Natural killer cell (primary cell): ENCODE data around the gene ELOVL4. TPM values are rescaled to one million over a fixed set of nuclear protein-coding genes. Genes with fewer than 3 reads are reported as not detected.

Experiments used
- ATAC-seq, 3 donors: fragments of 150-1000 bp in 2 of 3; fragments of 200-7000 bp in 1 of 3; cut with Tn5 transposase; 1 replicate in 1 of 3; 2 replicates in 2 of 3; pipeline ENCODE4 v1.10.0; 2021; ENCODE audit warnings: mild to moderate bottlenecking in 2 of 3, moderate library complexity in 2 of 3
- DNase-seq, 2 donors: peaks; one replicate each; pipeline versions ENCODE4 v3.0.0 to v3.0.0-alpha.2; 2013 to 2021; ENCODE audit warnings: mixed read lengths in 1 of 2
- H3K27ac ChIP-seq: one replicate; pipeline ENCODE4 v1.5.1; 2013; ENCODE audit warnings: mild to moderate bottlenecking, low read length
- H3K27me3 ChIP-seq: one replicate; pipeline ENCODE4 v1.6.1; 2013; ENCODE audit warnings: low read length; ENCODE audit not compliant: control insufficient read depth, insufficient read depth
- H3K36me3 ChIP-seq: one replicate; pipeline ENCODE4 v1.6.1; 2013; ENCODE audit warnings: low read length; ENCODE audit not compliant: control insufficient read depth, insufficient read depth
- H3K4me1 ChIP-seq: one replicate; pipeline ENCODE4 v1.6.1; 2013; ENCODE audit warnings: low read length; ENCODE audit not compliant: control insufficient read depth, insufficient read depth
- H3K4me3 ChIP-seq: one replicate; pipeline ENCODE4 v1.5.1; 2013; ENCODE audit warnings: low read length
- H3K9me3 ChIP-seq: one replicate; pipeline ENCODE4 v1.6.1; 2013; ENCODE audit warnings: low read length; ENCODE audit not compliant: control insufficient read depth, insufficient read depth
- H3K27ac Mint-ChIP-seq, 2 donors: one replicate each; pipeline ENCODE4 v1.8.0; 2022; ENCODE audit warnings: mild to moderate bottlenecking in 2 of 2, mixed read lengths in 2 of 2, moderate library complexity in 1 of 2
- H3K27me3 Mint-ChIP-seq, 2 donors: one replicate each; pipeline ENCODE4 v1.8.0; 2022; ENCODE audit warnings: low read depth in 2 of 2, mixed read lengths in 2 of 2
- H3K36me3 Mint-ChIP-seq: one replicate; pipeline ENCODE4 v1.8.0; 2022; ENCODE audit warnings: mixed read lengths
- H3K4me1 Mint-ChIP-seq, 2 donors: one replicate each; pipeline ENCODE4 v1.8.0; 2022; ENCODE audit warnings: mixed read lengths in 2 of 2
- H3K4me3 Mint-ChIP-seq: one replicate; pipeline ENCODE4 v1.8.0; 2022; ENCODE audit warnings: mild to moderate bottlenecking, moderate library complexity, mixed read lengths
- H3K9me3 Mint-ChIP-seq, 2 donors: one replicate each; pipeline ENCODE4 v1.8.0; 2022; ENCODE audit warnings: mixed read lengths in 2 of 2
- CTCF ChIP-seq: fragments of 200-600 bp; IDR thresholded peaks from one replicate; pipeline ENCODE4 v1.8.0; 2022; ENCODE audit warnings: antibody characterized with exemption
- WGBS: methylation state at CpG from one replicate; pipeline ENCODE4 v1.1.7; 2013; ENCODE audit warnings: missing lambda C conversion rate; ENCODE audit not compliant: insufficient coverage; 5-methylcytosine and 5-hydroxymethylcytosine counted together
- intact Hi-C: fragments of 100-400 bp; cut with micrococcal nuclease; formaldehyde crosslinking; loops from one replicate; pipeline ENCODE4 v1.14.2; 2022
- total RNA-seq, 4 donors: library from RNA; stranded (reverse); fragments of 120-200 nt in 1 of 4; gene quantifications; one replicate each; pipeline versions ENCODE4 v1.2.3 to v1.2.4, GENCODE V29; 2013 to 2022

The ELOVL4 gene
- total RNA-seq, 3 donors from 2014 or later (not counting 1 experiment from before 2014, with no cell fraction given), result not detected

- Histone ChIP-seq H3K36me3 (no peaks in the 10 kb centered on the region), H3K27ac (no peak overlapping the region), H3K27me3 (no peaks in the 10 kb centered on the region), H3K4me3 (no peak overlapping the region), H3K9me3 (no peaks in the 10 kb centered on the region), H3K4me1 (no peaks in the 10 kb centered on the region)
- H3K4me3 Mint-ChIP-seq, result no peak overlapping the region
- intact Hi-C loops, result loop anchor here (1.0 kb wide), 1 partner anchor 90 kb away; no protein-coding TSS in a partner anchor
- no peaks in the 10 kb centered on the region for H3K9me3 Mint-ChIP-seq
- H3K36me3 Mint-ChIP-seq, result no peaks in the 10 kb centered on the region
- H3K27me3 Mint-ChIP-seq, result peaks cover 11 to 37% of the 10 kb centered on the region in 2 donors
- H3K4me1 Mint-ChIP-seq, result peaks cover 19 to 20% of the 10 kb centered on the region in 2 donors
- TF ChIP-seq CTCF, result peak; percentile 47
- DNase-seq, result peak in 1 of 2 donors; percentile 74
- no peak overlapping the region for H3K27ac Mint-ChIP-seq
- ATAC-seq, result peak in 1 of 3 donors; percentile 27
- WGBS, result 42% methylated on average over 12 of the region's 12 CpGs
Observed at GRCh38 chr6:79868098-79868722, 79.1 kb downstream of the ELOVL4 start.

Other genes starting within 250 kb of the ELOVL4 start
- gene TTK, start 57.1 kb upstream of the ELOVL4 start, total RNA-seq, result 1 to 10 TPM in 2 of 3 donors, under 1 TPM in 1; 0.87 to 1.7 (median 1.2) TPM
- gene BCKDHB, start 159.1 kb upstream of the ELOVL4 start, total RNA-seq, result 10 to 100 TPM; 11.1 to 13.7 (median 12.8) TPM